CD4-positive, alpha-beta T cell (primary cell): ENCODE measurements around the gene SLC2A8. TPM values are rescaled to one million over a fixed set of nuclear protein-coding genes. Genes with fewer than 3 reads are reported as not detected.

ENCODE experiments used
- ATAC-seq: fragments of 200-7000 bp; cut with Tn5 transposase; one replicate; pipeline ENCODE4 v1.10.0; 2022; ENCODE audit warnings: mild to moderate bottlenecking; ENCODE audit not compliant: poor library complexity
- CTCF ChIA-PET: fragments of 350-600 bp; sonication (Branson Sonifier 250); formaldehyde crosslinking; loops from one replicate; lab custom pipeline; 2021; ENCODE audit warnings: antibody characterized with exemption, inconsistent platforms; lab: Charles Lee
- POLR2A ChIA-PET: fragments of 350-600 bp; sonication (Branson Sonifier 250); formaldehyde crosslinking; loops from one replicate; lab custom pipeline; 2021; ENCODE audit warnings: antibody characterized with exemption, inconsistent platforms; lab: Charles Lee
- DNase-seq, 14 experiments: peaks; one replicate each; pipeline ENCODE4 v3.0.0-alpha.2; 2013 to 2020; ENCODE audit warnings: mixed read lengths in 2 of 14
- H3K27ac ChIP-seq, 2 donors: one replicate each; pipeline versions ENCODE4 v1.5.1 to v1.7.0; 2013; ENCODE audit warnings: low read length in 2 of 2, low read depth in 1 of 2, mild to moderate bottlenecking in 1 of 2
- H3K27me3 ChIP-seq, 2 experiments: 1 replicate in 1 of 2; 2 replicates in 1 of 2; pipeline versions ENCODE4 v1.6.1 to v1.7.0; 2013; ENCODE audit warnings: low read length in 2 of 2, control low read depth in 1 of 2, mild to moderate bottlenecking in 1 of 2, moderate library complexity in 1 of 2; ENCODE audit not compliant: insufficient read depth in 2 of 2, control insufficient read depth in 1 of 2
- H3K36me3 ChIP-seq: one replicate; pipeline ENCODE4 v1.6.1; 2013; ENCODE audit warnings: low read length, control low read depth; ENCODE audit not compliant: insufficient read depth
- H3K4me1 ChIP-seq: one replicate; pipeline ENCODE4 v1.6.1; 2013; ENCODE audit warnings: low read length, control low read depth; ENCODE audit not compliant: insufficient read depth
- H3K4me3 ChIP-seq: one replicate; pipeline ENCODE4 v1.5.1; 2013; ENCODE audit warnings: mild to moderate bottlenecking, low read length, moderate library complexity
- H3K9me3 ChIP-seq, 2 experiments: 1 replicate in 1 of 2; 2 replicates in 1 of 2; pipeline versions ENCODE4 v1.6.1 to v1.7.0; 2013; ENCODE audit warnings: low read length in 2 of 2, mild to moderate bottlenecking in 2 of 2, control low read depth in 1 of 2, moderate library complexity in 1 of 2; ENCODE audit not compliant: control insufficient read depth in 1 of 2, insufficient read depth in 1 of 2
- H3K27ac Mint-ChIP-seq: one replicate; pipeline ENCODE4 v1.8.0; 2020; ENCODE audit warnings: mixed read lengths
- H3K27me3 Mint-ChIP-seq: one replicate; pipeline ENCODE4 v1.8.0; 2021; ENCODE audit warnings: mixed read lengths
- H3K36me3 Mint-ChIP-seq: one replicate; pipeline ENCODE4 v1.8.0; 2021; ENCODE audit warnings: low read depth, mixed read lengths
- H3K4me1 Mint-ChIP-seq: one replicate; pipeline ENCODE4 v1.8.0; 2021; ENCODE audit warnings: low read depth, mixed read lengths
- H3K4me3 Mint-ChIP-seq: one replicate; pipeline ENCODE4 v1.8.0; 2020; ENCODE audit warnings: mild to moderate bottlenecking, mixed read lengths
- H3K9me3 Mint-ChIP-seq: one replicate; pipeline ENCODE4 v1.8.0; 2020; ENCODE audit warnings: mixed read lengths
- intact Hi-C, 2 experiments: fragments of 100-400 bp; cut with DNase I in 1 of 2; cut with micrococcal nuclease in 1 of 2; formaldehyde crosslinking; loops; one replicate each; pipeline versions ENCODE4 v1.15.1 to v1.9.0; 2023 to 2025; cut with DNase I, micrococcal nuclease
- total RNA-seq, 174 experiments: library from RNA in 2 of 174; stranded (reverse) in 2 of 174; gene quantifications; one replicate each; pipeline ENCODE4 v1.2.3 and lab custom pipeline; 2021 to 2026
- TF ChIP-seq, protein P1 (sequence below): fragments of 200-600 bp; IDR thresholded peaks from one replicate; pipeline ENCODE4 v1.8.0; 2022; ENCODE audit warnings: antibody characterized with exemption, mild to moderate bottlenecking

SLC2A8 gene
- total RNA-seq, 2 experiments from 2014 or later = 1.6 to 1.8 TPM

- H3K27ac Mint-ChIP-seq = no peak overlapping the region
- intact Hi-C loops = no loop called here
- CTCF ChIA-PET = interaction anchor here (1.5 kb wide), 1 partner anchor 166 kb away, joined by 3 read pairs; no protein-coding TSS in a partner anchor
- peaks cover 76% of the 10 kb centered on the region for H3K27me3 Mint-ChIP-seq
- peaks cover 19 to 22% of the 10 kb centered on the region in 2 experiments for H3K9me3 ChIP-seq
- no peak for ATAC-seq
- H3K36me3 Mint-ChIP-seq = no peaks in the 10 kb centered on the region
- H3K4me1 ChIP-seq = no peaks in the 10 kb centered on the region
- H3K9me3 Mint-ChIP-seq = no peaks in the 10 kb centered on the region
- no peaks in the 10 kb centered on the region for H3K4me1 Mint-ChIP-seq
- POLR2A ChIA-PET = no interaction called here
- H3K4me3 ChIP-seq = no peak overlapping the region
- H3K27me3 ChIP-seq = peaks cover 57 to 63% of the 10 kb centered on the region in 2 experiments
- no peak overlapping the region for H3K27ac ChIP-seq
- TF ChIP-seq, protein P1, sequence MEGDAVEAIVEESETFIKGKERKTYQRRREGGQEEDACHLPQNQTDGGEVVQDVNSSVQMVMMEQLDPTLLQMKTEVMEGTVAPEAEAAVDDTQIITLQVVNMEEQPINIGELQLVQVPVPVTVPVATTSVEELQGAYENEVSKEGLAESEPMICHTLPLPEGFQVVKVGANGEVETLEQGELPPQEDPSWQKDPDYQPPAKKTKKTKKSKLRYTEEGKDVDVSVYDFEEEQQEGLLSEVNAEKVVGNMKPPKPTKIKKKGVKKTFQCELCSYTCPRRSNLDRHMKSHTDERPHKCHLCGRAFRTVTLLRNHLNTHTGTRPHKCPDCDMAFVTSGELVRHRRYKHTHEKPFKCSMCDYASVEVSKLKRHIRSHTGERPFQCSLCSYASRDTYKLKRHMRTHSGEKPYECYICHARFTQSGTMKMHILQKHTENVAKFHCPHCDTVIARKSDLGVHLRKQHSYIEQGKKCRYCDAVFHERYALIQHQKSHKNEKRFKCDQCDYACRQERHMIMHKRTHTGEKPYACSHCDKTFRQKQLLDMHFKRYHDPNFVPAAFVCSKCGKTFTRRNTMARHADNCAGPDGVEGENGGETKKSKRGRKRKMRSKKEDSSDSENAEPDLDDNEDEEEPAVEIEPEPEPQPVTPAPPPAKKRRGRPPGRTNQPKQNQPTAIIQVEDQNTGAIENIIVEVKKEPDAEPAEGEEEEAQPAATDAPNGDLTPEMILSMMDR = no peak
- H3K4me3 Mint-ChIP-seq = no peak overlapping the region
- DNase-seq = no peak
- no peaks in the 10 kb centered on the region for H3K36me3 ChIP-seq
Observed at GRCh38 chr9:127380479-127380878, 16.5 kb upstream of the SLC2A8 start.

GRCh38 chr9:127382541-127382940 is 14.4 kb upstream of the SLC2A8 start:
- Histone ChIP-seq H3K27ac (no peak overlapping the region), H3K9me3 (peaks cover 19 to 22% of the 10 kb centered on the region in 2 experiments), H3K4me3 (no peak overlapping the region), H3K4me1 (no peaks in the 10 kb centered on the region), H3K27me3 (peaks cover 72 to 75% of the 10 kb centered on the region in 2 experiments), H3K36me3 (no peaks in the 10 kb centered on the region)
- DNase-seq = no peak
- Mint-ChIP-seq H3K4me1 (peaks cover 4% of the 10 kb centered on the region), H3K9me3 (no peaks in the 10 kb centered on the region), H3K27ac (no peak overlapping the region), H3K4me3 (no peak overlapping the region), H3K36me3 (no peaks in the 10 kb centered on the region), H3K27me3 (peaks cover 77% of the 10 kb centered on the region)
- ATAC-seq = no peak
- TF ChIP-seq, protein P1 = no peak
- intact Hi-C loops = no loop called here
- CTCF ChIA-PET = no interaction called here
- POLR2A ChIA-PET = no interaction called here

- TF ChIP-seq, protein P1 = no peak
- ATAC-seq (no peak), DNase-seq (no peak)
- ChIA-PET CTCF (no interaction called here), POLR2A (no interaction called here)
- intact Hi-C loops = no loop called here
- peaks cover 17% of the 10 kb centered on the region for H3K4me1 Mint-ChIP-seq
- H3K27me3 ChIP-seq = peaks cover 59 to 73% of the 10 kb centered on the region in 2 experiments
- no peaks in the 10 kb centered on the region for H3K9me3 Mint-ChIP-seq
- H3K27me3 Mint-ChIP-seq = peaks cover 82% of the 10 kb centered on the region
- H3K36me3 ChIP-seq = no peaks in the 10 kb centered on the region
- no peak overlapping the region for H3K27ac Mint-ChIP-seq
- no peaks in the 10 kb centered on the region for H3K36me3 Mint-ChIP-seq
- peaks cover 11 to 13% of the 10 kb centered on the region in 2 experiments for H3K9me3 ChIP-seq
- no peak overlapping the region for H3K4me3 ChIP-seq
- no peak overlapping the region for H3K27ac ChIP-seq
- H3K4me1 ChIP-seq = peaks cover 16% of the 10 kb centered on the region
- no peak overlapping the region for H3K4me3 Mint-ChIP-seq
Observed at GRCh38 chr9:127384016-127384730, 12.8 kb upstream of the SLC2A8 start.
